Measurements from ENCODE around the gene MRGPRG.

GRCh38 chr11:3227568-3228444 is 9.2 kb upstream of the MRGPRG start:
- TF ChIP-seq CTCF (conservative IDR thresholded peaks at IDR 0.05) (no peak), EZH2 (IDR thresholded peaks at IDR 0.05; ENCODE audit: low read depth) (no peak)

Measured in PC-9 (cell line).